HG03025 (cell line): Measurements from ENCODE around the gene SMAP1.

Source experiments
- ATAC-seq: cut with Tn5 transposase; IDR thresholded peaks from one replicate; pipeline ENCODE4 v1.9.1; 2021; ENCODE audit warnings: mild to moderate bottlenecking, moderate library complexity; ENCODE audit not compliant: unreplicated experiment, low FRiP score

SMAP1 gene

DNA sequence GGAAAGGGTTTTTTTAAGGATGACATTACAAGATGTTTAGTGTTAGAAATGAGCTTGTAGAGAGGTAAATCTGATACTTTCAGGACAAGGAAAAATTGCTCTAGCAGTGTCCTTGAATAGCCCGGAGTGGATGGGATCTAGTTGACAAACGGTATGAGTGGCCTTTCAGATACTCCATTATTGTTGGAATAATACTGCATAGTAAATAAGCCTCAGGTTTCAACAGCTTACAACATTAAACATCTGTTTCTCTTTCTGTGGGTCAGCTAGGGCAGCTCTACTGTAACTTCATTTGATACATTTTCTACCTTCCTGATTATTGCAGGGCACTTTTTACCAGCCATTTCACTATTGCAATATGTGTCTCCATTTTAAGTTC, 171.2 kb downstream of the SMAP1 start:
- no peak for ATAC-seq

DNA sequence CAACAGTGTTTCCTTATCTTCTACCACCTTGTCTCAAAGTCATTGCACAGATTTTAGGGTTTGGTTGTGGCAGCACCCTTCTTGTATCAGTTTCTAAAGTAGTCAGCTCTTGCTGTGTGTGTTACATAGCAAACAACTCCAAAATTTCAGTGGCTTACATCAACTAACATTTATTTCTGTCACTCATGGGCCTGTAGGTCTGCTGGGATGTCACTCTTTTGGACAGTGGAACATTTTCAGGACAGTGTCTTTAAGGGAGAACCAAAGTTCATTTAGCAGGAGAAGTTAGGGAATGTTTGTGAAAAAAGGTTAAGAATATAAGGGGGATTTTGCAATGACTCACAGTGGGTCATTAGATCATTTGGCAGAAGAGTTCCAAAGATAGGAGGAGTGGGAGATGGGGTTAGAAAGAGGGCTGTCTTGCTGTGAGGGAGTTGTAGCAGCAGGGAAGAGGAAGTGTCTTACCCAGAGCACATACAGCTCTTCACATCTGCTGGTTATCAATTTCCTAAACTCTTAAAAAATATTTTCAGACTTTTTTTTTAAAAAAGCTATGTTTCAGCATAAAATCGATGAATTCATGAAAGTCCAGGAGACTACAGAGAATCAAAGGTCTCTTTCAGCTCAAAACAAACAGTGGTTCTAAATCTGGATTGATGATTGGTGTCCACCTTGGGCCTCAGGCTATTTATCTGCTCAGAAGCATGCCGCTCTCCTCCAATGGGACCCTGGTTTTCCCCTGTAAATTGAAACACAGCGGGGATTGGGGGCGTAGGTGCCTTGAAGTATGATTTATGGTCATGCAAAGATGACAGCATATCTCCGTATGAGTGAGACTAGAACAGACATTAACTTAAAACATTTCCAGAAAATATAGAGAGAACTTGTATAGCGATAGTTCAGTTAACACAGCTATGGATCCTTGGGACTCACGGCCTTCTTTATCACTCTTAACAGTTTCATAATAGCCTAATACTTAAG, 171.9 kb downstream of the SMAP1 start:
- no peak for ATAC-seq

DNA sequence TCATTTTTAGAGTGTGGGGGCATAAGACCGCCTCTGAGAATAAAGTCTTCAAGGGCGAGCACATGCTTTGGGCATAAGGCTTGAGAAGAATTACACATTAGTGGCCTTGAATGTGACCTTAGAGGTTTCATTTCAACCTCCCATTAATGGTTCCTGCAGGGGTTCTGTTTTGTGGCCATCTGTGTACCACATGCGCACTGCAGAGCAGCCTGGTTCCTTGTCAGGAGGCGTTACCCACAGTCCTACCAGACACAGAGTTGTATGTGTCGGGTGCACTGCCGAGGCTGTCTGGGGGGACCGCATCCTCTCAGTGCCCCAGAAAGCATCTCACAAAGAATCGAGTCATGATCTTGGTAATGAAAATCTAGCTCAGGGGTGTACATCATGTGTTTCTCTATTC, 173.4 kb downstream of the SMAP1 start:
- ATAC-seq: no peak

DNA sequence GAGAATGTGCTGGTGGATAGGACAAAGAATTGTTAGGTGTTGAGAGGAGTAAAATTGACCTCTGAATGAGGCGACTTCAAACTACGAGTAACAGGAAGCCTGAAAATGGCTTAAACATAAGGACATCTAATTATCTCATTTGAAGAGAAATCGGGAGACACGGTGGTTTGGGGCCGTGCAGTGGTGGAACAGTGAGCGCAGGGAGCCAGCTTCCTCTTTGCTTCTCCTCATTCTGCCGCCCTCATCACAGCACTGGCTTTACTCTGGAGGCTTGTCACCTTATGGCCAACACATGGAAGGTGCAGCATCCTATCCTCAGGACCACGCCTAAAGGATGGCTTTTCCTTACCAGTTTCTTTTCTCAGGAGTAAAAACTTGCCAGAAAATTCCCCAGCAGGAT, 174.9 kb downstream of the SMAP1 start:
- no peak for ATAC-seq

DNA sequence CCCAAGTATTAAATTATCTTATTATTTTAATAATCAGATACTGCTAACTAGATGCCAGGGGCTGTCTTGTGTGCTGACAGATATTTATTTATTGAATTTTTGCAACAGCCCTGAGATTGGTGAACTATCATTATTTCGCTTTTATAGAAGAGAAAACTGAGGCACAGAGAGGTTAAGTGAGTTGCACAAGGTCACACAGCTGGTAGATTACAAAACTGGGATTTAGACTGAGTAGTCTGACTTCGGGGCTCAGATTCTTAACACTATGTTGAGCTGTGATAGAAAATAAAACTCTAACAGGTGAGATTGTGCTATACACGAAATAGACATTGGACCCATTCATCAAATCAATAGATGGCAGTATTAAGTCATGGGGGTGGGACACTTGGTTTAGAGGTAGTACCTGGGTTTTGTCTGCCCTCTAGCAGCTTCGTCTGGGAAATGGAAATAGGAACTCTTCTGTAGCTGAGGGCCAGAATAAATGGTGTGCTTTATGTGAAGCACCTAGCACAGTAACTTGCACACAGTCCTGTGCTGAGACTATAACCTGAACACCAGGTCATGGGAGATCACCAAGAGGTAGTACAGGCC, 175.7 kb downstream of the SMAP1 start:
- no peak for ATAC-seq

DNA sequence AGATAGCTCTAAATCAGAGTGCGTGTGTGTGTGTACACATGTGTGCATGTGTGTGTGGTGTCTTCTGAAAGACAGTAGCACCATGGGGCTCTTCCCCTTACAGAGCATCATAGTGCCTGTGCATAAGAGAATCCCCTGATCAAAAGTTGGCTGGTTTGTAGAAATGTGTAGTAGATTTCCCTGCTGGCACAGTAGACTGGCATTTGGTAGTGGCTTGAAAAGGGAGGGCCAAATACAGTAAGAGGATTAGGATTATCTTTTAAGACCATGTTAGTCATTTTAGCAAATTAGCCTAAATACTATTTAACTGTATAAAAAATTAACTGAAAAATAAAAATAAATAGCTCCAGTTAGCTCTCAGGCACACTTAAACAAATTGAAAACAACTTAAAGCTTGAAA, 176.6 kb downstream of the SMAP1 start:
- no peak for ATAC-seq

DNA sequence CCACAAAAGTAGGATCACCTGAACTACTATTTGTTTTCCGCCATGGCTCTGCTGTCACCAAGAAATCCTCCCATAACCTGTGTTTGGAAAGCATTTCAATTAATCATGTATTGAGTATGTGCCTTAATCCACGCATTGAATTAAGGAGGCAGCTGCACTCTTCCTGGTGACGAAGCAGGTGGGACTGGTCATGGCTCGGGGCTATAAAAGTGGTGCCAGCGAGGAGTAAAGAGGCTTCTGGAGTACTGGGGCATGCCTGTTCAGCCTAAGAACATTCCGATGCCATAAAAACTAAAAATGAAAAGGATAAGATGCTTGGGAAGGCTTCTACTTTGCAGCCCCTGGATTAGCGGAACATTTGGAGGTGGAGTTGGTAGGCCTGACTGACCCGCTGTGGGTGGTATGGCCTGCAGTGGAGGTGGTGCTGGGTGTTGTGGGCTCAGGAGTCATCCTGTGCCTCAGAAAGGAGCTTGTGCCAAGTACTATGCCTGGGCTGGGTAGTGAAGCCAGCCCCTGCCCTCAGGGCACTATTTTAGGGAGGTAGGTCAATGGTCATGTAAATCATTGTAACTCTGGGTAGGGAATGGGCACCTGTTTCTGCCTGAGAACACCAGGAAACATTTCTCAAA, 178.6 kb downstream of the SMAP1 start:
- ATAC-seq: no peak

DNA sequence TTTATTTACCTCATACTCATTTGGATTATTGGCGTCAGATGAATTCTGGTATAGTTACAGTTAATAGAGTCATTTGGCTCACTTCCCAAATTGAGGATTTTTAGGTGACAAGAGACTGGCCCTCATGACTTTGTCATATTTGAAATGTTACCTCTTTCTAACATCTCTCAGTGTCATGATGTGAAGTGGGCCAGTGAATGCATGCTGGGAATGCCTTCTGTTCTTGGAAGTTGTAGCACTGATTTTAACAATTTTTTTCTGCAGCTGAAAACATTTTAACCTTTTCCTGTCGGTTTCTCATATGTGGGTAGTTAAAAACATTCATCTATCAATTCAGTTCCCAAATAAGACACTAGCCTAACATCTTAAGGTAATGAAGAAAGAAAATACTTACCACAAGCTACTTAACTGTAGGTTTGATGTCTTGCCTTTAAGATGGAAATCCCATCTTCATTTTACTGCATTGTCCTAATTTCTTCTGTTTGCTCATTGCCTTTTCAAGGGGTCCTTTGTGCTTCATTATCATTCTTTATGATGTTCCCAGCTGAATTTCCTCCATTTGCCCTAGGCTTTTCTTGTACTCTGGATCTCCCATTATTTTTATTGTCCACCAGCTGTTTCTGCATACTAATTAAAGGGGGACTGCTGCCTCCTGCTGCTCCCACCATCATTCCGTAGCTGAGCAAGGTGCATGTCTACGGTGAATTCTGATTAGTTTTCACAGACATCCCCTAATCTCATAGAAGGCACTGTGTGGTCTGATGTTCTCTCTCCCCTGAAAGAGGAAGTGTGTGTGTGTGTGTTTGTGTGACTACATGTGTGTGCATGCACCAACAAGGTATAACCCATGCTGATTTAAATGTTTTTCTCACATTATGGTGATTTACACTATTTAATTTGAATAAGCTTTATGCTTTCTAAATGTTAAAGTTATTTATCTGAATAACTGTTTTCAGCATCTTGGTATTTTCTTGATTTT, 179.7 kb downstream of the SMAP1 start:
- no peak for ATAC-seq

DNA sequence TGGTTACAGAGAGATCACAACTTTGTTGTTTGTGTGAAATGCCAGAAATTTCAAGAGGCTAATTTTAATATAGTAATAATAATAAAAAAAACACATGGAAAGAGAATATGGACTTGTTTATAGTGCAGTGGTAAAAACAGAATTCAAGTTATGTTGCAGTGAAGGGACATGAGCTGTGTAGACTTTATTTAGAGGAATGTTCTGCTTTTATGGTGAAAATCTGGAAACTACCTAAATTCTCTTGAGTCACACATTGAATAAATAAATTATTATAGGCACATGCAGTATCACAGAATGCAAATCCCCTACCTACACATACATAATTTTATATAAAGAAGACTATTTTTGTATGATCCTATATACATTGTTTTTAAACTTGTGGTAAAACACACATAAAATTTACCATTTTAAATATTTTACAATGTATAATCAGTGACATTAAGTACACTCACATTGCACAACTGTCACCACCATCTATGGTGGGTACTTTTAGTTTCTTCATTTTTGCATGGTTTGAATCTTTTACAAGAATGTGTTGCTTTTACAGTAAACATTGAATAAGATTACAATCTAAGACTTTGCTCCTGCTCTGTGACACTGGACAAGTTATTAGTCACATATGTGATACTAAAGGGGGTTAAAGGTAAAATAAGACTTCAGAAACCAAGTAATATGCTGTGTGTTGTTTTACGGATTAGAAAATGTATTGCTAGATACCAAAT, 181.8 kb downstream of the SMAP1 start:
- ATAC-seq: no peak

DNA sequence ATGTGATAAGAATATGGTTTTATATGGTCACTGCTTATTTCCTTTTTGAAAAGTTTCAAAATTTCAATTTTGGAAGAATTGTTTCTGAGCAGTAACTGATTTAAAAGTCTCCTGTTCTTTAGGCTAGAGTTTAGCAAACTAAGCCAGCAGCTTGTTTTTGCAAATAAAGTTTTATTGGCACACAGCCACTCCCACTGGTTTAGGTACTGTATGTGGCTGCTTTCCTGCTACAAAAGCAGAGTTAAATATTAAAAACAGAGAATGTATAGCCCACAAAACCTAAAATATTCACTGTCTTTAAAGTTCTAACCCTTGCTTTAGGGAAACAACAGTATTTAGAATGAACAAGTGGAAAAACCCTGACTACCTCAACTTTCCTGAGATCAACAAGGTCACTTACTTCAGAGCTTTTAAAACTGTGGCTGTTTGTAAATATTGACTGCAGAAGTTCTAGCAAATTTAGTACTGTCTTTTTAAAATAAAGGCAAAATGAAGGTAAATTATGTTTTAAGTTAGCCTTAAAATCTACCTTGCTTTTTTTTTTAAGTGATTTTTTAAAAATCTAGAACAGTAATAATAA, 185.1 kb downstream of the SMAP1 start:
- no peak for ATAC-seq

DNA sequence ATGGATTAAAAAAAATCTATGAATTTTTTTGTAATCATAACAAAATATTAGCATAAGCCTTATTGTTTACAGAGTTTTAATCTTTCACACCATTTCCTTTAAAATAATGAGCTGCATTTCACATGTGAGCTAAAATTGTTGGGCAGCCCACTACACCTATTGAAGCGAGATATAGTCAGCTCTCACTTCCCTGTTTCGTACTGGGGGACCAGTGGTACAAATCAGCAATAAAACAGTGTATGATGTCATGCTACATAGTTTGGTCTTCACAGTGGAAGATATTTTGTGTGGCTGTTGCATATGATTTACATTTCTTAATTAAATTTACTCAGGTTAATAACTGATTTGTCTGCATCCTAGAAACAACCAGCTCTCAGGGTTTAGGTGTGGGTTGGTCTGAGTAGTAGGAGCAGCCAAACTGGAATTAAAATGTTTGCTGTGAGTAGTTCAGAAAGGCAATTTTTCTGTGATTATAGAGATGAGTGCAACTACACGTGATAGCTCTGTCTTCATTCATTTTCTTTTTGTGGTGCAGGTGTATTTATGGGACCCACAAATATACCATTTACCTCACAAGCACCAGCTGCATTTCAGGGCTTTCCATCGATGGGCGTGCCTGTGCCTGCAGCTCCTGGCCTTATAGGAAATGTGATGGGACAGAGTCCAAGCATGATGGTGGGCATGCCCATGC, 189.8 kb downstream of the SMAP1 start:
- ATAC-seq: peak; percentile 100

DNA sequence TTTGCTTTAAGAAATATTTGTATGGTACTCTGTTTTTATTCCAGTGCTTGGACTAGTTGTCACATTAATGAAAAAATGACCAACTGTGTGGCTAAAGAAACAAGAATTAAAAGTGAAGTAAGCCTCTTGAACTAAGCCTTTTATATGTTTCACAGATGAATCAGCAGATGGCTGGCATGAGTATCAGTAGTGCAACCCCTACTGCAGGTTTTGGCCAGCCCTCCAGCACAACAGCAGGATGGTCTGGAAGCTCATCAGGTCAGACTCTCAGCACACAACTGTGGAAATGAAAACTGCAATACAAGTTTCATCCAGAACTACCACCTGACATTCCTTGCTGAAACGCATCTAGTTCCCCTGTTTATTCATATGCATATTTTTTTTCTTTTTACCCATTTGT, 192.4 kb downstream of the SMAP1 start:
- ATAC-seq: no peak

DNA sequence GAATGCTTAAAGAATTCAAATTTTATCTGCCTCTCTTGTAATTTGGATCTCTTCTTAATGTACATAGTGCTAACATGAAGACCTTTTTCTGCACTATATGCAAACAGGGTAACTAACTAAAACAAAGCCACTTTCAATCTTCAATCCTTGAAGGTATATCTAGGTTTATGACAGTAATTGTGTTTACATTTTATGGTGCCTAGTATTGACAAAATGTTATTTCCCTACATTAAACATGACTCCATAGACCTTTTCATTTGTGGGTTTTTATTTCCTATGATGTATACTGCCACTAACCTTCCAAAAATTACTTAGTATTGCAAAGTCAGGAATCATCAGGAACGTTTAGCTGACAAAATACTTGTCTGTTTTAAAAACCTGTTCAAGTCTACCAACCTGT, 193.2 kb downstream of the SMAP1 start:
- ATAC-seq: no peak

DNA sequence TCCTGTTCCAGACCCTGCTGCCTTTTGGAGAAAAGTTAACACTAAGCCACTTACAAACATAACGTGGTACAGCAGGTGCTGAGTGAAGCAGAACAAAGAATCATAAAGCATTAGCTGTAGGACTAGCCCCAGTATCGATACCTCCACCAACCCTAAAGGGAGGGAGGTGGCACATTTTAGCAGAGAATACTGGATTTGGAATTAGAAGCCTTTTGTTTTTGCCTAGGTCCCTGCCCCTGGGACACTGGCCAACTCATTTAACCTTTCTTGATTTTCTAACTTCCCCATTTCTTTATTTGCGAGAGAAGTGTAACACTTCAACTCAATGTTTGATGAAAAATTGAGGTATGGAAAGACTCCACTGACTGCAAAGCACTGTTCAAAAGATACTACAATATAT, 195.7 kb downstream of the SMAP1 start:
- no peak for ATAC-seq

DNA sequence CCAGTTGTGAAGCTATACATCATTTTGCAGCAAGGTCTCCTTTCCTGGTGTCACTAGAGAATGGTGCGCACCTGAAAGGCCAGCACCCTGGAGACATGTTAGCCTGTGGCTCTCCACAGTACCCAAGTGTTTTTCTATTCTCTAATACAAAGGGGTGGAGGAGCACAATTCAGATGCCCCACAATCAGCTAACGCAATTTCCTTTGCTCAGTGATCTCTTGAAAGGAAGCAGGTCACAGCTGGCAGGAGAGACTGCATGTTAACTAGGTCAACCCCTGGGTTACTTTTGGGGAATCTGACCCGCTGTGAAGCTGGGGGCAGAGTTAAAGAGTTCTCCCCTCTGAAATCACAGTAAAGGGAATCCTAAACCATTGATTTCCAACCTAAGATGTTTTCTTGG, 196.7 kb downstream of the SMAP1 start:
- no peak for ATAC-seq

DNA sequence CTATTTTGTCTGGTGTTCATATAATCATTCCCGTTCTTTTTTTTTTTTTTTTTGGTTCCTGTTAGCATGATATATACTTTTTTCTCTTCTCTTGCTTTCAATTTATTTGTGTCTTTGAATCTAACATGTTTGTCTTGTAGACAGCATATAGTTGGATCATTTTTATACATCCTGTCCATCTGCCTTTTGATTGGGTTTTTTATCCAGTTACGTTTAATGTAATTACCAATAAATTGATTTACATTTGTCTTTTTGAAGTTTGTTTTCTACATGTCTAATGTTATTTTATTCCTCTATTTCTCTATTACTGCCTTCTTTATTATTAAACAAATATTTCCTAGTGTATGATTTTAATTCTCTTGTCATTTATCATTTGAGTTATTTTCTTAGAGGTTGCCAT, 204.8 kb downstream of the SMAP1 start:
- no peak for ATAC-seq

DNA sequence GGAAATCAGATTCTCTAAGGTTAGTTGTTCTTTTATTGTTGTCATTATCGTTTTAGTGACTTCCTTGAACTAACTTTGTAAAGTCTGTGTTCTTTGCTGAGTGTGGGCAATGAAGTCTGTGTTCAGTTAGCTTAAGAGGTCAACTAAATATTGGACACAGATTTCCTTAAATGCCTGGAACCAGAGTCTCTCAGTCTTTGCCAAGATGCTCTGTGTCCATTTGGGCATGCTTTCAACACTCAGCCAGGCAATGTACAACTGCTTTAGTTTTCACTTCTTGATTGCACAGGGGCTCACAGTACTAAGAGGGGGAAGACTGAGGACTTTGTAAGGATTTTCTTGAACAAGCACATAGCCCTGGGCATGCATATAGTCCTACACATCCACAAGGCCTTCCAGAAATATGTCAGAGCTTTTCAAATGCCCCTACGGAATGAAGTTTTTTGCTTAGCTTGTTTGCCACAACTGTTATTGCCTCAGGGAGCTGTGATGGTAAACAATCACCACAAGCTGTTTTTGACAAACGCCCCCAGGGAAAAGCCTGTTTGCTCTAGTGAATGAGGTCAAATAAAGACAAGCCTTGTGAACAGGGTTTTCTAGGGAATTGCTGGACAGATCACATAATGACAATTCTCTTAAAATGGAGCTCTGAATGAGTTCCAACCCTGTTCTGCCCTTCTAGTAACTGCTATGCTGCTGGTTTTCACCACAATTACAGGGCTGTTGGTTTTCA, 206.7 kb downstream of the SMAP1 start:
- no peak for ATAC-seq

DNA sequence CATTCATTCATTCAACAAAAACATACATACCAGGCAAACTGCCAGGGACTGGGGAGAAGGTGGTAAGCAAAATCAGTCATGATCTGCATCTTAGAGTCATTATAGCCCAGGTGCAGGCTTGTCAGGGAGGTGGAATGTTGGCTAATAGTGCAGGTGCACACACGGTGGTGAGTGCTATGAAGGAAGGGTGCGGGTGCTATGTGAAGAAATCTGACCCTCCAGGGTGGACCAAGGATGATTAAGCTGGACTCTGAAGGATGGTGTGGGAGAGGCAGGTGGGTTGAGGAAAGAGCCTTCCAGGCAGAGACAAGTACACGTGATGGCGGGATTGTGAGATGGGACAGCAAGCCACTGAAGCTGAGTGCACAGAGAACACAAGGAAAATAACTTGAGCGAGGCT, 211.8 kb downstream of the SMAP1 start:
- no peak for ATAC-seq
